Ovary (tissue), 9 donors: ENCODE results near the gene PDCD7. TPM values are rescaled to one million over a fixed set of nuclear protein-coding genes. Genes with fewer than 3 reads are reported as not detected.
"Not testable (repeated sequence)": the region's sequence is repeated elsewhere in the genome, so short reads cannot be mapped to it uniquely, and the experiment has no call there.

Source experiments
- DNase-seq, 5 donors: peaks; one replicate each; pipeline ENCODE4 v3.0.0-alpha.2; 2019 to 2020
- H3K27ac ChIP-seq, 2 donors: fragments of 200-600 bp; one replicate each; pipeline versions ENCODE4 v1.5.1 to v1.8.0; 2019 to 2022
- H3K27me3 ChIP-seq: fragments of 200-600 bp; one replicate; pipeline ENCODE4 v1.8.0; 2022
- H3K36me3 ChIP-seq: fragments of 200-600 bp; sonication (generic); one replicate; pipeline ENCODE4 v1.5.1; 2019
- H3K4me1 ChIP-seq: one replicate; pipeline ENCODE4 v1.8.1; 2013; ENCODE audit warnings: mild to moderate bottlenecking, moderate library complexity; ENCODE audit not compliant: insufficient read depth
- H3K4me3 ChIP-seq: fragments of 200-600 bp; sonication (generic); one replicate; pipeline ENCODE4 v1.5.1; 2017
- H3K9me3 ChIP-seq, 2 donors: fragments of 200-600 bp in 1 of 2; sonication (generic) in 1 of 2; one replicate each; pipeline versions ENCODE4 v1.5.1 to v1.8.1; 2013 to 2019; ENCODE audit warnings: mild to moderate bottlenecking in 1 of 2, moderate library complexity in 1 of 2
- EP300 ChIP-seq: sonication (generic); formaldehyde crosslinking; IDR thresholded peaks from one replicate; pipeline ENCODE4 v1.6.1; 2017; ENCODE audit warnings: antibody characterized with exemption
- POLR2A ChIP-seq: fragments of 450-650 bp; IDR thresholded peaks from one replicate; pipeline ENCODE4 v1.6.1; 2017; ENCODE audit warnings: antibody characterized with exemption, mild to moderate bottlenecking, moderate library complexity
- WGBS, 3 donors: extraction: QIAGEN DNeasy Blood & Tissue Kit in 1 of 3; methylation state at CpG; one replicate each; pipeline versions ENCODE4 v1.1.5 to v1.1.7; 2013 to 2017; 5-methylcytosine and 5-hydroxymethylcytosine counted together
- intact Hi-C, 4 donors: fragments of 100-400 bp; cut with DNase I; formaldehyde crosslinking; loops; one replicate each; pipeline versions ENCODE4 v1.11.0 to v1.15.1; 2022 to 2023
- polyA plus RNA-seq, 2 donors: library from polyadenylated mRNA; stranded (reverse); fragments of 200-250 nt in 1 of 2; fragments of 350-450 nt in 1 of 2; fragmentation: Illumina TruSeq in 1 of 2; extraction: RNeasy Lipid Tissue Mini Kit (QIAGEN cat#74804) in 1 of 2; gene quantifications; one replicate each; pipeline ENCODE4 v1.2.3, GENCODE V29; 2013 to 2014
- total RNA-seq, 7 donors: library from RNA; depleted of rRNA in 2 of 7; stranded (reverse); fragments of >200 nt in 2 of 7; fragmentation: NEBNext Ultra II Directional in 3 of 7; extraction: Animal tissue kit (Norgen Biotek cat#: 25700) in 3 of 7; gene quantifications; one replicate each; pipeline versions ENCODE4 v1.1.0 to v1.2.4, GENCODE V29; 2016 to 2023
- TF ChIP-seq, protein P1 (sequence below), 3 donors: fragments of 450-650 bp in 2 of 3; fragments of 200-600 bp in 1 of 3; IDR thresholded peaks; one replicate each; pipeline versions ENCODE4 v1.5.1 to v1.8.0; 2016 to 2022; ENCODE audit warnings: antibody characterized with exemption in 3 of 3, mild to moderate bottlenecking in 1 of 3
- donor health status: DM: no; HTN: no; CAD: no; lungs with moderate emphysema.
- donor health status: DM: no; HTN: no; CAD: no.
- donor health status: Bipolar disorder and iron deficiency.
- donor health status: DM: yes; HTN: yes; CAD: no.
- donor health status: DM: no; HTN: no; CAD: no.
- donor health status: DM: yes; HTN: yes; CAD: no.

Gene PDCD7
- total and polyA plus RNA-seq, 9 donors, result 16.4 to 41.1 (median 29.8) TPM

DNA sequence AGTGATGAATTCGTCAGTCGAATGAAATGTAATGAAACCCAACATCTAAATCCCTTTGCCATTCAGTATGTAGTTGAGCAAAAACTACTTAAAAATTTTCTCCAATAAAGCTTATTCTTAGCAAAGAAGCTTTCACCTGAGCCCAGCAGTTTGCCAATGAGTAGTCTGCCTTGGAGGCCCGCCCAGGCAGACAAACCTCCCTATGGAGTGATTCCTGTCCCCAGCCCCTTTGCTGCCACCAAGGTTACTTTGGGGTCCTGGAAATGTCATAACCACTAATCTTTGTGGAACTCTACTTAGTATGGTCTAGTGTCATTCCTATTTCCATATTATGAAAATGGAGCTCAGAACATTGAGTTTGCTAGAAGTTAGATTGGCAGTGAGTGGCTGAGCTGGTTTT is 30.7 kb downstream of the PDCD7 start:
- H3K9me3 ChIP-seq, result no peaks in the 10 kb centered on the region
- no peaks in the 10 kb centered on the region for H3K36me3 ChIP-seq
- H3K4me3 ChIP-seq, result no peak overlapping the region
- H3K27ac ChIP-seq, result no peak overlapping the region
- 95 to 97% (median 96%) methylated on average over 3 of the region's 3 CpGs for WGBS, 3 donors
- H3K27me3 ChIP-seq, result no peaks in the 10 kb centered on the region
- intact Hi-C loops, result loop anchor here in 1 of 4 donors (5.0 kb wide), 1 partner anchor 71 kb away; no protein-coding TSS in a partner anchor
- TF ChIP-seq, protein P1, sequence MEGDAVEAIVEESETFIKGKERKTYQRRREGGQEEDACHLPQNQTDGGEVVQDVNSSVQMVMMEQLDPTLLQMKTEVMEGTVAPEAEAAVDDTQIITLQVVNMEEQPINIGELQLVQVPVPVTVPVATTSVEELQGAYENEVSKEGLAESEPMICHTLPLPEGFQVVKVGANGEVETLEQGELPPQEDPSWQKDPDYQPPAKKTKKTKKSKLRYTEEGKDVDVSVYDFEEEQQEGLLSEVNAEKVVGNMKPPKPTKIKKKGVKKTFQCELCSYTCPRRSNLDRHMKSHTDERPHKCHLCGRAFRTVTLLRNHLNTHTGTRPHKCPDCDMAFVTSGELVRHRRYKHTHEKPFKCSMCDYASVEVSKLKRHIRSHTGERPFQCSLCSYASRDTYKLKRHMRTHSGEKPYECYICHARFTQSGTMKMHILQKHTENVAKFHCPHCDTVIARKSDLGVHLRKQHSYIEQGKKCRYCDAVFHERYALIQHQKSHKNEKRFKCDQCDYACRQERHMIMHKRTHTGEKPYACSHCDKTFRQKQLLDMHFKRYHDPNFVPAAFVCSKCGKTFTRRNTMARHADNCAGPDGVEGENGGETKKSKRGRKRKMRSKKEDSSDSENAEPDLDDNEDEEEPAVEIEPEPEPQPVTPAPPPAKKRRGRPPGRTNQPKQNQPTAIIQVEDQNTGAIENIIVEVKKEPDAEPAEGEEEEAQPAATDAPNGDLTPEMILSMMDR (IDR thresholded peaks at IDR 0.05), result no peak
- TF ChIP-seq EP300 (no peak), POLR2A (no peak)
- DNase-seq, result no peak
- H3K4me1 ChIP-seq, result no peaks in the 10 kb centered on the region

DNA sequence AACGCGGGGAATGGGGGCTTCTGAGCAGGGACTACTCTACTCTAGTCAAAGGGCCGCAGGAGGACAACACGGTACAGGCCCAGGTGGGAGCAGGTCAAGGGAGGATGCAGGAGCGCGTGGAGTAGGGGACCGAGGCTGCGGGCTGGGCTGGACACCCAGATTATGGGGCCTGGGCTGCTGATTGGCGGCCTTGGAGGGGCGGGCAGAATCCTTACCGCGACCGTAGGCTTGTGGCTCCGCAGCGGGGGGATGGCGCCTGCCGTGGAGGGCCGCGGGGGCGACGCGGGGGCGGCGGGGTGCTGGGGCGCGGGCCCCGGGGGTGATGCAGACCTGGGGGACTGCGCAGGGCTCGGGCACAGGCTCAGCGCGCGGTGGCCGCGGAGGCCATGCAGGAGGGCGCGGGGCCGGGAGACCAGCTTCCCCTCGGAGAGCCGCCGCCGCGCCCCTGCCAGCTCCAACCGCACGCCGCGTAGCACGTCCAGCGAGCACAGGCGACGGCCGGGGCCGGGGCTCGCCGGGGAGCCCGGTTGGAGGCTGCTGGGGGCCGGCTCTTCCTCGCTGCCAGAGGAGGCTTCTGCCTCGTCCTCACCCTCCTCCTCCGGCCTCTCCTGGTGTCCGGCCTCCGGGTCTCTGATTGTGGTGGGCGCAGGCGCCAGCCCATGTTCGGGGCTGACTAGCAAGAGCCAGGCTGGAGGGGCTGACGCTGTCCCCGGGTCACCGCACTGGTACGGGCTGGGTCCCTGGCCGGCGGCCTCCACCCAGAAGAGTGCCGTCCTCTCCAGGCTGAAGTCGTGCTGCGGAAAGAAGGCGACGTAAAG is 31.5 kb downstream of the PDCD7 start:
- no peaks in the 10 kb centered on the region for H3K4me1 ChIP-seq
- no peak for DNase-seq
- TF ChIP-seq, protein P1 (IDR thresholded peaks at IDR 0.05), result peak in 1 of 3 donors; percentile 0
- no peak for TF ChIP-seq POLR2A

DNA sequence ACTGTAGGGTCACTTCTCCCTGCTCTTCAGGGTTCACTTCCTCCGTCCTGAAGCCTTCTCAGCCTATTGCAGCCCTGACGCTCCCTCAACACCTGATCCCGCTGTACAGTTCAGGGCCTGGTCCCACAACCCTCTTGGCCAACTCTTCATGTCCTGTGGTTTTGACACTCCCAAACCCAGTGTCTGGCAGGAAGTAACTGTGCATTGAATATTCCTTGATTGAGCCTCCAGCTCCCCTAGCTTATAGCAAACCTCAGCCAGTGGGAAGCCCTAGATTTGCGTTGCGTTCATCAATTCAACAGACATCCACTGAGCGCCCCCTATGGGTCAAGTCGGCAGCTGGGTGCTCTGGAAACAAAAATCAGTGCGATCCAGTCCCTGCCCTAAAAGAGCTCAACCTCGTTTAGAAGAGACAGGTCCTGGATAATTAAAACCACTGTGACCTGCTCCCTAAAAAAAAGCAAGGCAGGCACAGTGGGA is 32.2 kb downstream of the PDCD7 start:
- no peak for TF ChIP-seq POLR2A
- TF ChIP-seq, protein P1 (IDR thresholded peaks at IDR 0.05), result peak; percentile 32 to 53 (median 33)
- WGBS, 3 donors, result 44 to 47% (median 45%) methylated on average over 9 of the region's 9 CpGs
- H3K9me3 ChIP-seq, result no peaks in the 10 kb centered on the region
- intact Hi-C loops, result loop anchor here in 1 of 4 donors (5.0 kb wide), 1 partner anchor 69 kb away; no protein-coding TSS in a partner anchor
- no peaks in the 10 kb centered on the region for H3K27me3 ChIP-seq
- H3K4me3 ChIP-seq, result no peak overlapping the region
- no peaks in the 10 kb centered on the region for H3K36me3 ChIP-seq
- no peak overlapping the region for H3K27ac ChIP-seq
- no peaks in the 10 kb centered on the region for H3K4me1 ChIP-seq
- DNase-seq, result peak; percentile 41 to 72 (median 69)

More for the DNA sequence above, 31.5 kb downstream of the PDCD7 start:
- Histone ChIP-seq H3K27me3 (no peaks in the 10 kb centered on the region), H3K4me3 (no peak overlapping the region), H3K27ac (no peak overlapping the region), H3K36me3 (no peaks in the 10 kb centered on the region), H3K9me3 (no peaks in the 10 kb centered on the region)
- intact Hi-C loops, result loop anchor here in 1 of 4 donors (5.0 kb wide), 1 partner anchor 70 kb away; no protein-coding TSS in a partner anchor
- 78 to 82% (median 79%) methylated on average over 69 to 75 of the region's 75 CpGs for WGBS, 3 donors

DNA sequence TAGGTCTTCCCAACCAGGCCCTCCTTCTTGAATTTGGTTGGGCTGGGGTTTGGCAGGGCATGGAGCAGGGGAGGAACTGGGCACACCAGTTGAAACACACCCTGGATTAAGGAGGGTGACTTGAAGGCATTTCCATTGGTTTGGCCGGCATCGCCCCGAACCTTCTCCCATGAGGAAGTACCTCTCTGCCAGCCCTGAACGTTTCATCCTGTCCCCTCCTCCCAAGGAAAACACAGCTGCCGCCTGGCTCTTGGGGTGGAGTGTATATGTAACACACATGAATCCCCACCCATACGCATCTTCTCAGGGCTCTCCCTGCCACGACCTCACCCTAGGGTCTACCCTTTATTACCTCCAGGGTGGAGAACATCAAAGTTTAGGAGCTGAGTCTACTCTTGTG is 33.2 kb downstream of the PDCD7 start:
- H3K27me3 ChIP-seq, result no peaks in the 10 kb centered on the region
- DNase-seq, result no peak
- TF ChIP-seq, protein P1 (IDR thresholded peaks at IDR 0.05), result no peak
- no peak overlapping the region for H3K4me3 ChIP-seq
- H3K9me3 ChIP-seq, result no peaks in the 10 kb centered on the region
- no peaks in the 10 kb centered on the region for H3K36me3 ChIP-seq
- H3K4me1 ChIP-seq, result no peaks in the 10 kb centered on the region
- H3K27ac ChIP-seq, result no peak overlapping the region
- WGBS, 3 donors, result 81 to 84% (median 84%) methylated on average over 7 of the region's 7 CpGs
- intact Hi-C loops, result loop anchor here in 1 of 4 donors (5.0 kb wide), 1 partner anchor 68 kb away; no protein-coding TSS in a partner anchor

DNA sequence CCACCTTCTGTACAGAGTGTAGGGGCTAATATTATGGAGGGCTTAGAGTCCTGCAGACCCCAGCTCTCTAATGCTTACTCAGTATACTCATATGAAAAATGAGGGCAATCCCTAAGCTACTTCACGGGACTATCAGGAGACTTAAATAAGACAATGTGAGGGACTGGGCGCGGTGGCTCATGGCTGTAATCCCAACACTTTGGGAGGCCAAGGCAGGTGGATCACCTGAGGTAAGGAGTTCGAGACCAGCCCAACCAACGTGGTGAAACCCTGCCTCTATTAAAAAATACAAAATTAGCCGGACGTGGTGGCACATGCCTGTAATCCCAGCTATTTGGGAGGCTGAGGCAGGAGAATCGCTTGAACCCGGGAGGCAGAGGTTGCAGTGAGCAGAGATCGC is 33.8 kb downstream of the PDCD7 start:
- H3K4me1 ChIP-seq, H3K27ac ChIP-seq, DNase-seq, H3K9me3 ChIP-seq, H3K4me3 ChIP-seq, H3K36me3 ChIP-seq, H3K27me3 ChIP-seq: not testable (repeated sequence)
- intact Hi-C loops, result loop anchor here in 1 of 4 donors (5.0 kb wide), 1 partner anchor 68 kb away; no protein-coding TSS in a partner anchor
- WGBS, 3 donors, result 91 to 93% (median 92%) methylated on average over 10 of the region's 10 CpGs
